Loucy (cell line): ENCODE measurements around the gene NMS.

Experiments used
- H2AFZ ChIP-seq: fragments of 200-600 bp; sonication (generic); 2 replicates; pipeline ENCODE4 v1.6.0; 2016; ENCODE audit warnings: antibody characterized with exemption, mild to moderate bottlenecking, low read length, moderate library complexity
- H3F3A ChIP-seq: fragments of 200-600 bp; 2 replicates; pipeline ENCODE4 v1.6.0; 2016; ENCODE audit warnings: antibody characterized with exemption, low read depth, mild to moderate bottlenecking
- H3K27me3 ChIP-seq: fragments of 200-600 bp; sonication (generic); 2 replicates; pipeline ENCODE4 v1.6.1; 2014; ENCODE audit warnings: low read length, mild to moderate bottlenecking; ENCODE audit not compliant: insufficient read depth, poor library complexity, severe bottlenecking
- H3K36me3 ChIP-seq: fragments of 200-600 bp; sonication (generic); 2 replicates; pipeline ENCODE4 v1.6.1; 2016; ENCODE audit warnings: low read length; ENCODE audit not compliant: insufficient read depth
- H3K4me1 ChIP-seq: fragments of 200-600 bp; sonication (generic); 2 replicates; pipeline ENCODE4 v1.5.1; 2014; ENCODE audit warnings: low read length, mild to moderate bottlenecking; ENCODE audit not compliant: insufficient read depth, poor library complexity, severe bottlenecking
- H3K4me2 ChIP-seq: fragments of 200-600 bp; sonication (generic); 2 replicates; pipeline ENCODE4 v1.6.0; 2014; ENCODE audit warnings: antibody characterized with exemption, low read length, low read depth, mild to moderate bottlenecking; ENCODE audit not compliant: poor library complexity, severe bottlenecking
- H3K4me3 ChIP-seq: fragments of 200-600 bp; sonication (generic); 2 replicates; pipeline ENCODE4 v1.5.1; 2014; ENCODE audit warnings: low read length, mild to moderate bottlenecking, mixed read lengths; ENCODE audit not compliant: poor library complexity, severe bottlenecking
- H3K79me2 ChIP-seq: fragments of 200-600 bp; sonication (generic); 2 replicates; pipeline ENCODE4 v1.6.1; 2014; ENCODE audit warnings: low read length; ENCODE audit not compliant: insufficient read depth
- H3K9ac ChIP-seq: fragments of 200-600 bp; sonication (generic); 2 replicates; pipeline ENCODE4 v1.6.0; 2014; ENCODE audit warnings: mild to moderate bottlenecking, low read depth, low read length, moderate library complexity; ENCODE audit not compliant: poor library complexity, severe bottlenecking
- H3K9me2 ChIP-seq: fragments of 200-600 bp; sonication (generic); replicated peaks from 2 replicates; pipeline ENCODE4 v1.6.1; 2016; ENCODE audit warnings: low read depth, low read length, mixed read lengths
- H3K9me3 ChIP-seq: fragments of 200-600 bp; sonication (generic); 2 replicates; pipeline ENCODE4 v1.6.1; 2014; ENCODE audit warnings: mild to moderate bottlenecking, antibody characterized with exemption, low read length, low read depth; ENCODE audit not compliant: insufficient read depth
- H4K20me1 ChIP-seq: fragments of 200-600 bp; sonication (generic); 2 replicates; pipeline ENCODE4 v1.6.0; 2014; ENCODE audit warnings: antibody characterized with exemption, low read length, mild to moderate bottlenecking; ENCODE audit not compliant: insufficient read depth, poor library complexity, severe bottlenecking
- CTCF ChIP-seq: fragments of 200-600 bp; sonication (generic); conservative IDR thresholded peaks from 2 replicates; pipeline ENCODE4 v1.5.1; 2014; ENCODE audit warnings: mild to moderate bottlenecking, antibody characterized with exemption, low read length
- EZH2phosphoT487 ChIP-seq: fragments of 200-600 bp; IDR thresholded peaks from 2 replicates; pipeline ENCODE4 v1.6.1; 2018; ENCODE audit warnings: antibody characterized with exemption, mild to moderate bottlenecking, moderate library complexity, borderline replicate concordance

Gene NMS

GRCh38 chr2:100470182-100470581 lies at the start of gene NMS:
Gene NMS (plus strand): TSS chr2:100470482. CDS start chr2:100470489, 7 bp downstream.
- Histone ChIP-seq H4K20me1 (no peaks in the 10 kb centered on the region), H3K36me3 (no peaks in the 10 kb centered on the region), H3K9me3 (no peaks in the 10 kb centered on the region), H3K4me1 (no peaks in the 10 kb centered on the region), H3K4me2 (no peak within 1 kb of the TSS), H3K9me2 (no peaks in the 10 kb centered on the region), H3K9ac (no peak within 1 kb of the TSS), H2AFZ (no peak within 1 kb of the TSS), H3K4me3 (no peak within 1 kb of the TSS), H3K27me3 (no peaks in the 10 kb centered on the region), H3K79me2 (no peaks in the 10 kb centered on the region), H3F3A (no peaks in the 10 kb centered on the region)
- no peak for TF ChIP-seq CTCF
- no peak for TF ChIP-seq EZH2phosphoT487

GRCh38 chr2:100422320-100423055 lies 47.8 kb upstream of the NMS start:
- Histone ChIP-seq H3F3A (peaks cover 5% of the 10 kb centered on the region; the same call in 1 of the 2 replicates), H3K79me2 (no peaks in the 10 kb centered on the region), H3K36me3 (no peaks in the 10 kb centered on the region), H3K4me1 (no peaks in the 10 kb centered on the region), H3K9ac (no peak overlapping the region), H4K20me1 (no peaks in the 10 kb centered on the region), H3K9me3 (no peaks in the 10 kb centered on the region), H3K4me3 (no peak overlapping the region), H3K27me3 (no peaks in the 10 kb centered on the region), H2AFZ (no peak overlapping the region), H3K9me2 (no peaks in the 10 kb centered on the region), H3K4me2 (no peak overlapping the region)
- TF ChIP-seq EZH2phosphoT487: no peak
- peak; percentile 39; the same call in 1 of the 2 replicates for TF ChIP-seq CTCF

GRCh38 chr2:100423631-100424030 lies 46.7 kb upstream of the NMS start:
- H3K9ac ChIP-seq: no peak overlapping the region
- H2AFZ ChIP-seq: no peak overlapping the region
- TF ChIP-seq EZH2phosphoT487 (no peak), CTCF (no peak)
- H3K9me2 ChIP-seq: no peaks in the 10 kb centered on the region
- no peaks in the 10 kb centered on the region for H3K79me2 ChIP-seq
- no peaks in the 10 kb centered on the region for H4K20me1 ChIP-seq
- no peaks in the 10 kb centered on the region for H3K36me3 ChIP-seq
- H3K4me2 ChIP-seq: no peak overlapping the region
- H3K4me1 ChIP-seq: no peaks in the 10 kb centered on the region
- H3F3A ChIP-seq: no peaks in the 10 kb centered on the region
- H3K27me3 ChIP-seq: no peaks in the 10 kb centered on the region
- H3K9me3 ChIP-seq: no peaks in the 10 kb centered on the region
- H3K4me3 ChIP-seq: no peak overlapping the region
